NCI-H2227 treated with DMSO at 0.1 percent for 48 hours (cell line): ENCODE results near the gene ANKS1B.

Experiments used
- DNase-seq: peaks from one replicate; lab custom pipeline; 2025; lab: John Stamatoyannopoulos, UW

The ANKS1B gene

DNA sequence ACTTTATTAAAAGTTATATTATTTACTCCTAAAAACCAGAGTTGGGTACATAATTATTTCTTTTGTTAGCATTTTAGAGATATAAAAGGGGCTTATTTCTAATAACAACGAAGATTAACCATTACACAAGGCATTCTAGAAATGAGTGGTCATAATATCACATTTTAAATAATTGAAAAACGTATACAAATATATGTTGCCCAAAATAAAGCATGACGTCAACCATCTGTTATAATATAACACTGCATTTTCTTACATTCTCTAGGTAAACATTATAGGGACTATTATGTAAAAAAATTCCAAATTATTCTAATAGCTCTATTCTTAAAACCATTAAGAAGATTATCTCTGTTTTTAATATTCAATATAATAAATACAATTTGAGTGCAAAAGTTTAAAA, 792.2 kb downstream of the ANKS1B start:
- DNase-seq: no peak

DNA sequence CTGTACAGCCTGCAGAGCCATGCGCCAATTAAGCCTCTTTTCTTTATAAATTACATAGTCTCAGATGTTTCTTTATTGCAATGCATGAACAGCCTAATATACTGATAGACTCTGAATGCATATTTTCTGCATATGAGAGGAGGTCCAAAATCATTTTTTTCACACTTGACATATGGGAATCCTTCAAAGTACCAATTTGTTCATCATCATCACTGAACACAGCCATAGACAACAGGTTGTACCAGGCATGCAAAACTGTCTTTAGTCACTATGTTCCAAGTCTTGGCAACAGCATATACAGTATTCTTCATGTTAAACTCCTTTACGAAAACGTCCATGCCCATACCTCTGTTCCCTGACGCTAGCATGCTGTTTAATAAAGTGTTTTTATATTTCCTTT, 807.9 kb downstream of the ANKS1B start:
- DNase-seq: no peak

DNA sequence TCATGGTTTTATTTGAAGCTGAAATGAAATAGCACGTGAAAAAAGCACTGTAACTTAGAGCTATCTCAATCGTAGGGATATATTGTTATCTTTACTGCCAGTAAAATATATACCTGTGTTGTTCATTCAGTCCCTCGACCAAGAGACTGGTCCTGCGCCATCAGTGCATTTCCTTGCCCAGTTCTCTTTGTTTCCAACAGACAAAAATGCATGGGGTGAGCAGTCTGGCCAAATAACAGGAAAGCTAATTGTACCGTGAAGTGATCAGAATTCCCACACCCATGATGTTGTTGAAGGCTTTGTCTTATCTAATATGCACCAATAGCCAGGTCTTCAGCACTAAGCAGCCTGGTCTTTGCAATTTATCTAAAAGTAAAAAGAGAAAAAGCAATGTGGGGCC, 814.3 kb downstream of the ANKS1B start:
- no peak for DNase-seq

DNA sequence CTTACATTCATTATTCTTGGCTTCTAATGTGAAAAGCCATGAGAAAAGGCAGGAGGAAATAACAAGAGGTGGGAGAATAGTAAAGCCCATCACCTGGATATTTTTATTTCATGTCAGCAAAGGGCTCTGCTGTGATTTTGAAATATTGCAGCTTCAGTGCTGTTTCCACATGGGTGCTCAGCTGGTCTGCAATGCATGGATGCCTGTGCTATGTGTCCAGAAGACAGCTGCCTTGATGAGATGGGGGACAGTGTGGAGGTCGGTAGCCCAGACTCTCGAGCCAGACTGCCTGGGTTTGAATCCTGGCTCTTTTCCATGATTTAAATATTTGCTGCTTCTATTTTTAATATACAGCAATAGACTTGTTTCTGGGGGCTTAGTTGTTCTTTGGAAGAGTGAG, 814.7 kb downstream of the ANKS1B start:
- DNase-seq: no peak

DNA sequence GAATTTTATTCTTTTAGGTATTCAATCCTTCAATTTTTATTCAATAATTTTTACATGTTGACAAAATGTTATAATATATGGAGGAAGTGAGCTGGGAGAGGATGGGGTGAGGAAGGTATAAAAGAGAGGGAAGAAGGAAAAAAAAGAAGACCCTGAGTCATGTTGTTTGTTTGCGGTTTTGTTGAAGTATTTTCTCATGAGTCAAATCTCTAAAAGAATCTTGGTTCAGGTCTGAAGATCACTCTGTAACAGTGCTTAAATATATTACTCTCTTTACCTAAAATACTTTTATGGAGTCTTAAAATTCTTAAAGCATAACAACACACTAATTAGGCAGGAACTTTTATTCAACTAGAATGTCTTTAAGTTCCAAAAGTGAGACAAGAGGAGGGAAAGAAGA, 826.8 kb downstream of the ANKS1B start:
- DNase-seq: no peak

DNA sequence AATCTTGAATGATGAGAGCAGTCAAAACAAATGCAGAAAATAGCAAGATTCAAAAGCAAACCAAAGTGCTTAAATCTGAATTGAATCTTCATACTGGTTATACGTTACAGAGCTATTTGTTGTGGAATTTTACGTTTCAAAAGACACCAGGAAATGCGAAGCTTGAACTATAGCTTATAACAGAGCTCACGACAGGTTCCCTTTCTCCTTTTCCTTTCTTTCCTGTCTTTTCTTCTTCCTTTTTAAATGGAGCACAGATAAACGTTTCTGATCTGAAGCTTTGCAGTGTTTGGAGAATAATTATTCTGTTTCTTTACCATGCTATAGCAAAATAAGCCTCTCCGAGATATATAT, 829.8 kb downstream of the ANKS1B start:
- DNase-seq: peak; percentile 65

DNA sequence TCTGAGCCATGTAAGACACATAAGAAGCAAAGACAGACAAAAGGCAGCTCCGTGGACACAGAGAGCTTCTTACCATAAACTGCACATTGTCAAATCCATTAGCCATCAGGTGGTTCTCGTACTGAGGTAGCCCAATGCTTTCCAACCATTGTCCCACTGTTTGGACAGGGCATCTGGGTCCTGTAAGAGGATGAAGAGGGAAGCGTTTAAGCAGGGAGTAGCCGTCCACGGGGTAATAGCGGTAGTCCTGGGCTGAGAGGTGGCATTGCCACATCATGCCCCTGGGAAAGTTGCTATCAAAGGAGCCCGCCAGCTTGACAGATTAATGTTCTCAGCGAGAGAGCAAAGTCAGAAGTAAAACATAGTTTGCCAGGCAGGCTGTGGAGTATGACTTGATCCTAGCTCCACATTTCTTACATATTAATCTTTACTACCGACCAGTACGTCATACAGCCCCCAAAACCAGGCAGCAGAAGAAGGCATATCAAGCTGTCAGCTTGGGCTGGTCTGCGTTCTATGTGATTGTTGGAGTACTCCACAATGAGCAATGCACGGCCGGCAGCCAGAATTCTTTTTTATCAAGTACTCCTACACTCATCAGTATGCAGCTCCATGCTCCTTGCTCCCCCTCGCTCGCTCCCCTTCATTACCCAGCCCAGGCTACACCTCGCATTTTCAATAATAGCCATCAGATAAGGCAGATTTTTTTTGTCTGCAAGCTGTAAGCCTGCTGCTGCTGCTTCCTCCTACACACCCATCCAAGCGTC, 830.3 kb downstream of the ANKS1B start:
- peak; percentile 73 for DNase-seq

DNA sequence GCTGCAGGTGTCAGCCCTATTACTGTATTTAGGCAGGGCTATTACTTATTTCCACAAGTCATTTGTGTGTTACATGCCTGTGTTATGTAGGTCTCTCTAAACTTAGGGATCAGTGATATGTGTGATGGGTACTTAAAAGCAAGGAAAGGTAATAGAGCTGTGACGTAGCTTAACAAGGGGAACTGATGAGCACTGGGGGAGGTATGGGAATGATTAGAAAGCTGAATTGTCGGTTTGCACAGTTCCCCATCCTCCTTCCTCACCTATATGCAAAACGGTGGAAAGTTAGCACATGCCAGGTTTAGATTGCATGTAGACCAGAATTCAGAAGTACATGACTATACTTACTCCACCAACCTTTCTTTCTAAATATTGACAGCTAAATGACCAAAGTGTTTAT, 831.4 kb downstream of the ANKS1B start:
- no peak for DNase-seq

DNA sequence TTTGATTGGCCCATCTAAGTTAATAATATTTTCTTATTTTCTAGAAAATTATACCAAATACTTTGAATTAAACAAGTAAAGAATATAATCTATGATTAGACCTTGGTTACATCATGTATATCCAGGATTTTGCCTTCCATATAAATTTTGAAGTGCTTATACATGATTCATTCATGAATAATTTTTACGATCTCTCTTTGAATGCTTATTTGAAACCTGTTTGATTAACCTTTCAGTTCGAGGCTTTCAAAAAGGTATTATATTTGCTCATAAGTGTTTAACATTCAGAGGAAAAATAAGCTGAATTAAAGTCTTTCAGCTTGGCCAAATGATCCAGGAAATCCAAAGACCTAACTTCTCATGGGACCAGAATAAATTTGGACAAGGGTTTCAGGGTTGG, 832.4 kb downstream of the ANKS1B start:
- DNase-seq: no peak

DNA sequence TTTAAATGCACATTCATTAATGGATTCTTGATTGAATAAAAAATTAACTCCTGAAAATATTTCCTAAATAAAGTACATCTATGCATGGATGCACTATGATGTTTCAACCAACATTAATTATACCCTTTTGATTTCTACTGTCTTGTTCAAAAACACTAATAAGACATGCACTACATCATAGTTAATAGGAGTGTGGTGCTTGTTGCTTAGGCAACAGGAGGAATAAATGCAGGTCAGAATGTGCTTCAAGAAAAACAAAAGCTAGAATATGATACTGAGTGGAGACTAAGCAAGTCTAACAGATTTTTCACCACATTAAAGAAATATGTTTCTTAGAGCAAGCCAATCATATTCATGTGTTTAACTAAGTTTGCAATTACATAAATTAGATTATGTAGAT, 833.0 kb downstream of the ANKS1B start:
- peak; percentile 34 for DNase-seq

DNA sequence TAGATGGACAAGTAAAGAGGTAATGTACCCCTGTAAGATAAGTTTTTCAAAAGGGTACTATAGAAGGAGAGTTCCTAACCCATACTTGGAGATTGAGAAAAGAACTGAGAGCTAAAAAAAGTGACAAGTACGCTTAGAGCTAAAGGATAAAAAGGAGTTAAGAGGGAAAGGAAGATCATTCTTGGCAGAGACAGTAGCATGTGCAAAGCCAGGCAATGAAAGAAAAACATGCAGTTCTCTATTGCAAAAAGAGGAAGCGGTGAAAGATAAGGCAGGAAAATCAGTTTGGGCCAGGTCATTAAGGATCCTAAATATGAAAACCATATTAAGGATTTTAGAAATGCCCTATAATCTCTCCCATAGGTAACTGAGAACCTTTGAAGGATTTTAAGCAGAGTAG, 837.6 kb downstream of the ANKS1B start:
- DNase-seq: no peak

DNA sequence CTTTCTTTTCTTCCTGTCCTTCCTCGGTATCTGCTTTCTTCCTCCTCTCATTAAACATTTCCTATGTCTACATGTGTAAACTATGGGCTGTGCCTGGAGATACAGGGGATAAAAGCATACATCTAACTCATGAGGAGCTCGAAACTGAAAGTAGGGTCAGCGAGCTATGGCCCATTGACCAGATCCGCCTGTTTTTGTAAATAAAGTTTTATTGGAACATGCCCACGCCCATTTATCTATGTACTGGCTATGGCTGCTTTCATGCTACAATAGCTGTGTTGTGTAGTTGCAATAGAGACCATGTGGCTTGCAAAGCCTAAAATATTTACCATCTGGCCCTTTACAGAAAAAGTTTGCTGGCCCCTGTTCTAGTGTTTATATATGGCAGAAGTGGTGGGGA, 838.0 kb downstream of the ANKS1B start:
- DNase-seq: no peak

DNA sequence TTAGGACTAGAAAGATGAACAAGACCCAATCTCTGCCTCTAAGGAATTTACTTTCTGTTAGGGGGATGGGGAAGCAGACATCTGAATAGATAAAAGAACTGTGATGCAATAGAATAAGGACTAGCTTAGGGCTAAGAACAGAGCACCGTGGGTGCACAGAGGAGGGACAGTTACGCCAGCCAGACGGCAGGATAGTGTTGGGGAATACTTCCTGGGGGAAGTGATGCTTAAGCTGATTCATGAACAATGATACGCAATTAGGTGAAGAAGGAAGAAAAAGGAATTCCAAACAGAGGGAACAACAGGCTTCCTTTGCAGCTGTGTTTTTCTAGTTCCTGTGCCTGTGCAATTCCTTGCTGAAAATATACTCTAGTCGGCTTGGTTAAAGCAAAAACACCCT, 838.6 kb downstream of the ANKS1B start:
- no peak for DNase-seq

DNA sequence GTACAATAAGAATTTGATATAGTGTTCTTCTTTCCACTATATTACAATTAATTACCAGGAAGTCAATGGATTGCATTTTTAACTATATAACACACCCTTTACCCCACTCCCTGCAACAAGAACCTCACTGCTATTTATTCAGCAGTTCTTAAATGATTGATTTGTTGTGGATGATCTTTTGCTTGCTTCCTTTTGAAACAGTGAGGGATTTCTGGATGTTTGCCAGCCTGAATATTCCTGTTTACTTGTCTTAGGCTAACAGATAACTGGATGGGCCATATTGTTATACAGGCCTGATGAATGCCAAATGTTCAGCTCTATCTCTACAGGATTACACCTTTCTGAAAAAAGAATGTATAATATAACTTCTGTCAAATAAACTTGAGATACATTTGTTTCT, 842.1 kb downstream of the ANKS1B start:
- peak; percentile 30 for DNase-seq

DNA sequence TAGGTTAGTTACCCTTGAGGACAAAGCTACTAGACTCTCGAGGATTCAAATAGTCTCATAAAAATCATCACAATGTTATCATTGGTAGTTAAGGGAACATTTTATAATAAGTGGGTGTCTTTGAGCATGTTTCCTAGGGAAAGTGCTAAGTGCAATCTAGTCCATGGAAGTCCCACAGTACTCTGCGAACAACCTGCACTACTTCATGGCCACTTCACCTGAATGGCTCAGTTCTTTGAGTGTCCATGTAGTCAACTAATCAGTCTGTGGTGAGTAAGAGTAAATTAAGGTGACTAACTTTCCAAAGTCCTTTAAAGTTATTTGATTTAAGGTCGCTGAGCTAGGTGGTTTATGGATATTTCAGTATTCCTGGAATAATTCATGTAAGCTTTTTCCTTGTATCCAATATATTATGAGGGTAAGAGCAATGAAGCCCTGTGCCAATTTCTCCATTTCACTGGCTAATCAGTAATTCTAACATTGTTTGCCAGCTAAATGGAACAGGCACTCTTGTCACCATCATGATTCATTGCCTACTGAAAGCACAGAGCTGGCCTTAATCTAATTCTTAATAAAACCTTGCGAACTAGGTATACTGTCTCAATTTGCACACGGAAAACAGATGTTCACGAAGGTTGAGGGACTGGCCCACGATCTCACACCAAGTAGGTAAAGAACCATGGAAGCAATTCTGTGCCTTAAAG, 844.6 kb downstream of the ANKS1B start:
- no peak for DNase-seq

DNA sequence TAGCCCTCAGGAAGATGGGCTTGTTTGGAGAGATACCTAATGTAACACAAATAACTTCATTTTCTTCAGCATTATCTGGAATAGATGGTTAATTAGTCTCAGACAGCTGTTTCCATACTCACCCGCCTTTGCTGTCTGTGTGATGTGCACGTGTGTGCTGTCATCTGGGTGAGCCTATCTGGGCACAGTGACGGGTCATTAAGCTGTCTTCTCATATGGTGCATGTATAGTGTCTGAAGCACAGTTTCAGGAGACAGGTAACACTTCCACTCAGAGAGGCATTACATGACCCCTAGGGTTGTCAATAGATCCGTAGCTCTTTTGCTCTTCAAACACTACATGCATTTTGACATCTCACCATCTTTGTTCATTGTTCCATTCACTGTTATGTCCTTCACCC, 846.3 kb downstream of the ANKS1B start:
- DNase-seq: no peak

DNA sequence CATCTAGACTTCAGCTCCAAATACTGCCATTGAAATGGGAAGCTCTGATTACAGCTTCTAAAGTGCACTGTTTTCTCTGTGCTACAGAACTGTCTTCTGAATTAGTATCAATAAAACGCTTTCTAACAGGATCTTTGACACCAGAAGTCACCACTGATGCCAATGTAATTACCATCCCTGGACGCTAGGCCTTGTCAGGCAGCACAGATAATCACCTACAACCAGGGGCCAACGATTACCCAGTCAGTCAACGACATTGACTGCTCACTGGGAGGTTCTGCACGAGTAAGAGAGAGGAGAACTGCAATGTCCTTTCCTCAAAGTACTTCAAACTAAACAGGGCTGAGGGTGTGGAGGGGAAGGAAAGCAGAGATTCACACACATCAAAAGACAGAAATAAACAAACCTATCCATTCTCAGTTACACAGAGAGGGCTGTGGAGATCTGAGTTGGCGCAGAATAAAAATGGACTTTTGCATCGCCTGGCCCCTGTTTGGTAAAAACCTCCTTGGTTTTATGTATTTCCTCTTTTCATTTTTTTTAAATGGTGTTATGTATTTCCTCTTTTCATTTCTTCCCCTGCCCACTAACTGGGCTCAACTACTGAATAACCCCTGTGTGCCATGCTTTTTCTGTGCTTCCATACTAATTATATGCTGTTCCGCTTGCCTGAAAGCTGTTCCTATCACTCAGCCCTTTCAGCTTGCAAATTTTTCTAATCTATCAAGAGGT, 847.4 kb downstream of the ANKS1B start:
- DNase-seq: peak; percentile 82

DNA sequence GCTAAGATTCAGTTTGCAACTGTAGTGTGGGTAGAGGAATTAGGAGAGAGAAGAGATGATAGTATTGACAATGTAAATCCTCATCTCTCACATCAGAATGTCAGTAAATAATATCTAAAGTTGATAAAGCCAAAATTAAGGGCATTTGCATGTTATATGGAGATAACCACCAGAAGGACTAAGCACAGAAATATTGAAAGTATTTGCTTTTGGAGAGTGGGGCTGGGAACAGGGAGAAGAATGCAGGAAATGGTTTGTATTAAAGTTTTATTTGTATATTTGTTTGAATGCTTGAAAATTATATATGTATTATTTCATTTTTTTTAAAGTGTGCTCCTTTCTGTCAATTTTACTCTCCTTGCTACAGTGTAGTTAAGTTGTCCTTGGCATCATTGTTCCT, 848.2 kb downstream of the ANKS1B start:
- no peak for DNase-seq

DNA sequence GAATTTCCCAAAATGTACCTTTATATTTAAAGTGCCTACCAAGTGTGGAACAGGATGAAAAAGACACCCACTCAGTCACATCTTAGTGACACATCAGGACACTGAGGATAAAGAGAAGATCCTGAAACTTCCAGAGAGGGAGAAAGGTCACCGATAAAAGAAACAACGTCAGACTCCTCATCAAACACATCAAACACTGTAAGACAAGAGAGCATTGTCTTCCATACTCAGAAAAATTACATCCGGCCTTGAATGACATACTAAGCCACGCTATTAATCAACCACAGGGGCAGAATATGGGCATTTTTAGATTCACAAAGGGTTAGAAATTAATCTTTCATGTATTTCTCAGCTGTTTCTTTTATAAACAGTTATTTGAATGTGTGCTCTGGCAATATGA, 849.4 kb downstream of the ANKS1B start:
- DNase-seq: no peak

DNA sequence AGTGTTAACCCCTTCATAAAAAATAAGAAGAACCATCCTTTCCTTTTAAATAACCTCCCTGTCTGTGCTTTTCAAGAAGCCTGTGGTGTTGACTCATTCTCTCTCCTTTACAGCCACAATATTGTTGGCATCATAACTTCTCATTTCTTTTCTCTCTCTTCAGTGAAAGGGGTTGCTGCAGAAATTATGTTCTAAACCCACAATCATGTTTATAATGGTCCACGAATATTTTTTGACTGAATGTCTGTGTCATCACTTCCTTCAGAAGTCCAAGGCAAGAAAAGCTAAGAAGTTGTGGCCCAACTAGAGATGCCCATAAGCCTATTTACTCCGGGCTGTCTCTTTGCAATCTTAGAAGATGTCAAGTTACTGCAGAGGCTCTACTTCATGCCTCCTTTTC, 851.3 kb downstream of the ANKS1B start:
- DNase-seq: no peak

DNA sequence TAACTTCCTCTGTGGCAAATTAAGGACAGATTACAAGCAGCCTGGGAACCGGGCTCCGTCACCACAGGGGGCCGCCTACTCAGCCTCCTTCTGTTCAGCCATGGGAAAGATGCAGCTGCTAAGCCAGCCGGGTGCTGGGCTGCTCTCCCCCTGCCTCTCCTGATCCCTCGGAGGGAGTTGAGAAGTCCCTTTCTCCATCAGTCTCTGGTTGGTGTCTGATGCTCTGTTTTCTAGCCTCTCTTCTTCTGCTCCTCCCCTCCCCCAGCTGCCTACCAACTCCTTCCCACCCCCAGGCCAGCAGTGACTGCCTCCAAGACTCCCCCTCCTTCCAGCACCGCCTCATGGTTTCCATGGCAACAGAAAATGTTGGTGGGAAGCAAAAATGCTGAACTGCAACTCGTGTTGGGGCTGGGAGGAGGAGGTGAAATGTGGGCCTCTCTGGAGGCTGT, 853.0 kb downstream of the ANKS1B start:
- DNase-seq: peak; percentile 41

DNA sequence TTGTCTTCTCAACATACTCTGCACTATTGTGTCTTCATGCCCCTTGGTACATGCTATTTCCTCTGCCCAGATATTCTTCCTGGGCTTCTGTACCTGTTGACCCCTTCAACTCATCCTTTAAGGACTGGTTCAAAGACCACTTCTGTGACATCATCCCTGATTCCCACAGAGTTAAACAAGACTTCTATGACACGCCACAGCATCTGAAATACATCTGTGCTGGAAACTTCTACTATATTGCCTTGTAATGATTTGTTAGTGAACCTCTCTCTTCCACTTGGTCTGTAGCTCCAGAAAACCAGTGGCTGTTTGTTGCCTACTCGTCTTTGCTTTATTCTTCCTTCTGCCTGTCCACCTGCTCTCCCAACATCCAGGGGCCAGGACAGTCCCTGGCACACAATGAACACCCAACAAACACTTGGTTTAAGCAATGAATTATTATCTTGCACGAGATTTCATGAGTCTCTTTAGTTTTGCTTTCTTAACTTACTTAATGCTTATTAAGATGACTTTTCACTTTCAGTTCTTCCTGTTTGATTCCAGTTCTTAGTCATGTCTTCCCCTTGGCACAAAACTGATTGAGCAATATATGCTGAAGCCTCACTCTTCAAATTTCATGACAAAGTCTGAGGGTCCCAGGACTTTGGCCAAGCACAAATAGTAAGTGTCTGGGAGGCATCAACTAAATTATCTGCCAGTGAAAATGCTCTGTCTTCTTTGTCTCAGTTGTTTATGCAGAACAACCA, 853.8 kb downstream of the ANKS1B start:
- no peak for DNase-seq
